Measurements from ENCODE around the gene FNDC5. TPM values are rescaled to one million over a fixed set of nuclear protein-coding genes. Genes with fewer than 3 reads are reported as not detected.

FNDC5 gene
- polyA plus RNA-seq, 1 donor from 2014 or later = 21.6 TPM

DNA sequence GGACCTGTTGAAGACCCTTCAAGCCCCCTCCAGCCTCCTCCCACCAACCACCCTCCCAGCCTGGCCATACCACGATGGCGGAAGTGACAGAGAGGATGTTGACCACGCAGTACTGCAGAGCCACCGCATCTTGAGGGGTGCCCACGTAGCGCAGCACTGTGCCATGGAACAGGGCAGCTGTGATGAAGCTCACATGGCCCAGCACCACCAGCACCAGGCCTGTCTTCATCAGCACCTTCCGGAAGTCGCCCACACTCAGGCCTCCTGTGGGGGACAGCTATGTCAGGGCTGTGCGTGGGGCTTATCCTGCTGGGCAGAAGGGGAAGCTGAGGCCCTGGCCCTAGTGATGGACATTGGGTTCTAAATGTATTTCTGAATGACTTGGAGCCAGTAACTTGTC, 27.3 kb upstream of the FNDC5 start:
- H3K36me3 ChIP-seq (ENCODE audit: insufficient read depth, low read length) = no peaks in the 10 kb centered on the region
- no peaks in the 10 kb centered on the region for H3K9me2 ChIP-seq (ENCODE audit: insufficient read depth, low read length)
- no peak overlapping the region for H3K27ac ChIP-seq (ENCODE audit: low read length)
- TF ChIP-seq EZH2 (IDR thresholded peaks at IDR 0.05; ENCODE audit: borderline replicate concordance, insufficient read depth, low read length, poor library complexity, severe bottlenecking) (no peak), RAD21 (conservative IDR thresholded peaks at IDR 0.05) (no peak), TAF1 (IDR thresholded peaks at IDR 0.05; ENCODE audit: low read depth) (no peak), MXI1 (conservative IDR thresholded peaks at IDR 0.05; ENCODE audit: poor library complexity, severe bottlenecking) (no peak), SMC3 (conservative IDR thresholded peaks at IDR 0.05; ENCODE audit: poor library complexity) (no peak), EP300 (conservative IDR thresholded peaks at IDR 0.05; ENCODE audit: poor library complexity, severe bottlenecking) (no peak)
- TF ChIP-seq, protein P1, sequence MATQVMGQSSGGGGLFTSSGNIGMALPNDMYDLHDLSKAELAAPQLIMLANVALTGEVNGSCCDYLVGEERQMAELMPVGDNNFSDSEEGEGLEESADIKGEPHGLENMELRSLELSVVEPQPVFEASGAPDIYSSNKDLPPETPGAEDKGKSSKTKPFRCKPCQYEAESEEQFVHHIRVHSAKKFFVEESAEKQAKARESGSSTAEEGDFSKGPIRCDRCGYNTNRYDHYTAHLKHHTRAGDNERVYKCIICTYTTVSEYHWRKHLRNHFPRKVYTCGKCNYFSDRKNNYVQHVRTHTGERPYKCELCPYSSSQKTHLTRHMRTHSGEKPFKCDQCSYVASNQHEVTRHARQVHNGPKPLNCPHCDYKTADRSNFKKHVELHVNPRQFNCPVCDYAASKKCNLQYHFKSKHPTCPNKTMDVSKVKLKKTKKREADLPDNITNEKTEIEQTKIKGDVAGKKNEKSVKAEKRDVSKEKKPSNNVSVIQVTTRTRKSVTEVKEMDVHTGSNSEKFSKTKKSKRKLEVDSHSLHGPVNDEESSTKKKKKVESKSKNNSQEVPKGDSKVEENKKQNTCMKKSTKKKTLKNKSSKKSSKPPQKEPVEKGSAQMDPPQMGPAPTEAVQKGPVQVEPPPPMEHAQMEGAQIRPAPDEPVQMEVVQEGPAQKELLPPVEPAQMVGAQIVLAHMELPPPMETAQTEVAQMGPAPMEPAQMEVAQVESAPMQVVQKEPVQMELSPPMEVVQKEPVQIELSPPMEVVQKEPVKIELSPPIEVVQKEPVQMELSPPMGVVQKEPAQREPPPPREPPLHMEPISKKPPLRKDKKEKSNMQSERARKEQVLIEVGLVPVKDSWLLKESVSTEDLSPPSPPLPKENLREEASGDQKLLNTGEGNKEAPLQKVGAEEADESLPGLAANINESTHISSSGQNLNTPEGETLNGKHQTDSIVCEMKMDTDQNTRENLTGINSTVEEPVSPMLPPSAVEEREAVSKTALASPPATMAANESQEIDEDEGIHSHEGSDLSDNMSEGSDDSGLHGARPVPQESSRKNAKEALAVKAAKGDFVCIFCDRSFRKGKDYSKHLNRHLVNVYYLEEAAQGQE (IDR thresholded peaks at IDR 0.05; ENCODE audit: borderline replicate concordance) = no peak
- TF ChIP-seq, protein P2, sequence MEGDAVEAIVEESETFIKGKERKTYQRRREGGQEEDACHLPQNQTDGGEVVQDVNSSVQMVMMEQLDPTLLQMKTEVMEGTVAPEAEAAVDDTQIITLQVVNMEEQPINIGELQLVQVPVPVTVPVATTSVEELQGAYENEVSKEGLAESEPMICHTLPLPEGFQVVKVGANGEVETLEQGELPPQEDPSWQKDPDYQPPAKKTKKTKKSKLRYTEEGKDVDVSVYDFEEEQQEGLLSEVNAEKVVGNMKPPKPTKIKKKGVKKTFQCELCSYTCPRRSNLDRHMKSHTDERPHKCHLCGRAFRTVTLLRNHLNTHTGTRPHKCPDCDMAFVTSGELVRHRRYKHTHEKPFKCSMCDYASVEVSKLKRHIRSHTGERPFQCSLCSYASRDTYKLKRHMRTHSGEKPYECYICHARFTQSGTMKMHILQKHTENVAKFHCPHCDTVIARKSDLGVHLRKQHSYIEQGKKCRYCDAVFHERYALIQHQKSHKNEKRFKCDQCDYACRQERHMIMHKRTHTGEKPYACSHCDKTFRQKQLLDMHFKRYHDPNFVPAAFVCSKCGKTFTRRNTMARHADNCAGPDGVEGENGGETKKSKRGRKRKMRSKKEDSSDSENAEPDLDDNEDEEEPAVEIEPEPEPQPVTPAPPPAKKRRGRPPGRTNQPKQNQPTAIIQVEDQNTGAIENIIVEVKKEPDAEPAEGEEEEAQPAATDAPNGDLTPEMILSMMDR (IDR thresholded peaks at IDR 0.05; ENCODE audit: poor library complexity, severe bottlenecking) = no peak
- no peak overlapping the region for H2AFZ ChIP-seq (ENCODE audit: low read depth, low read length)
- H3K9me3 ChIP-seq (ENCODE audit: low read length) = no peaks in the 10 kb centered on the region
- H3F3A ChIP-seq (ENCODE audit: insufficient read depth, low read length, poor library complexity, severe bottlenecking) = no peaks in the 10 kb centered on the region
- no peak overlapping the region for H3K9ac ChIP-seq (ENCODE audit: low read length)
- H3K4me3 ChIP-seq (ENCODE audit: low read length) = no peak overlapping the region
- no peak overlapping the region for H3K4me2 ChIP-seq (ENCODE audit: low read length)
- peaks cover 39% of the 10 kb centered on the region for H3K27me3 ChIP-seq (ENCODE audit: insufficient read depth, low read depth, low read length)
- no peaks in the 10 kb centered on the region for H3K79me2 ChIP-seq (replicated peaks; ENCODE audit: insufficient read depth, low read length)
- no peaks in the 10 kb centered on the region for H4K20me1 ChIP-seq (ENCODE audit: insufficient read depth)

DNA sequence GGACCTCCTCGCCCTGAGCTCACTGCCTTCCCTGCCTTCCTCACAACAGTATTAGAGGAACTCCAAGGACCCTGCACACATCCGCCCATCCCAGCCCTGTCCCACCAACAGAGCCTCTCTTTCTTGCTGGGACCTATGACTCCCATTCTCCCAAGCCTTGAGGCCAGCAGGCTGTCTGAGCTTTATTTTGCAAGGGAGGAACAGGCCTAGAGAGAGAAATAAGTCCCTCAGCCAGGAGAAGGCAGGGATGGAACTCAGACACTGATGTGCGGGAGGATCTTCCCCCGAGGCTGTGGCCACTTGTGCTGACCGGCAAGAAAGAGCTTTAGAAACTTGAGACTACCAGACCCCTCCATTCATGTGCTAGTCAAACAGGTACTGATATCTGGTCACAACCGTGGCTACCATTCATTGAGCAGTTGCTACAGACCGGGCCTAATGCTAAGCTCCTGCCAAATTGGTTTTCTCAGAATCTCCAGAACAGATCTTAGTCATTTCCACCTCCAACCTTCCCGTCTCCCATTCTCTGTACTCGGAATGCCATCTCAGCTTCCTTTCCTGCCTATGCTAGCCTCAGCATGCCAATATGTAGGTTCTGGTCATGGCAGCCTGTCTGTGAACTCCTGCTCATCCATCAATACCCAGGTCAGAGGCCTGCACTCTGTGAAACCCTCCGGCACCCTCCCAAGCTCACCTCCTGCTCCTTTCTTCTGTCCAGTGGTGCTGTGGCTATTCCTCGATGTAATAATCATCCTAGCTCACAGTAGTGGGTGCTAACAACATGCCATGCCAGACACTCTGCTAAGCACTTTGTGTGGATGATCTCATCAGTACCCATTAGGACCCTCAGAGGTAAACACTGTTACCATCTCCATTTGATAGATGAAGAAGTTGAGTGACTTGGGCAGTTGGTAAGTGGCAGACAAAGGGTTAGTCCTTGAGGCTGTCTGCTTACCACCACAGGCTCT, 26.7 kb upstream of the FNDC5 start:
- Histone ChIP-seq H4K20me1 (ENCODE audit: insufficient read depth) (no peaks in the 10 kb centered on the region), H3K36me3 (ENCODE audit: insufficient read depth, low read length) (no peaks in the 10 kb centered on the region), H3K9me3 (ENCODE audit: low read length) (no peaks in the 10 kb centered on the region), H3F3A (ENCODE audit: insufficient read depth, low read length, poor library complexity, severe bottlenecking) (no peaks in the 10 kb centered on the region), H3K9me2 (ENCODE audit: insufficient read depth, low read length) (no peaks in the 10 kb centered on the region), H2AFZ (ENCODE audit: low read depth, low read length) (no peak overlapping the region), H3K4me2 (ENCODE audit: low read length) (no peak overlapping the region), H3K27ac (ENCODE audit: low read length) (no peak overlapping the region), H3K4me3 (ENCODE audit: low read length) (no peak overlapping the region), H3K9ac (ENCODE audit: low read length) (no peak overlapping the region), H3K27me3 (ENCODE audit: insufficient read depth, low read depth, low read length) (peaks cover 40% of the 10 kb centered on the region), H3K79me2 (replicated peaks; ENCODE audit: insufficient read depth, low read length) (no peaks in the 10 kb centered on the region)
- TF ChIP-seq MXI1 (conservative IDR thresholded peaks at IDR 0.05; ENCODE audit: poor library complexity, severe bottlenecking) = no peak
- TF ChIP-seq SMC3 (conservative IDR thresholded peaks at IDR 0.05; ENCODE audit: poor library complexity) = no peak
- no peak for TF ChIP-seq RAD21 (conservative IDR thresholded peaks at IDR 0.05)
- no peak for TF ChIP-seq TAF1 (IDR thresholded peaks at IDR 0.05; ENCODE audit: low read depth)
- no peak for TF ChIP-seq EZH2 (IDR thresholded peaks at IDR 0.05; ENCODE audit: borderline replicate concordance, insufficient read depth, low read length, poor library complexity, severe bottlenecking)
- TF ChIP-seq, protein P1 (IDR thresholded peaks at IDR 0.05; ENCODE audit: borderline replicate concordance) = no peak
- TF ChIP-seq, protein P2 (IDR thresholded peaks at IDR 0.05; ENCODE audit: poor library complexity, severe bottlenecking) = no peak
- TF ChIP-seq POLR2AphosphoS5 (IDR thresholded peaks at IDR 0.05) = no peak
- no peak for TF ChIP-seq EP300 (conservative IDR thresholded peaks at IDR 0.05; ENCODE audit: poor library complexity, severe bottlenecking)

Data from neural cell (in vitro differentiated cells).